GM18502 (cell line): ENCODE results near the gene TGFBR1.
A peak's percentile ranks its signal among the peaks of the same experiment; 100 is the strongest.
"Not testable (repeated sequence)": the region's sequence is repeated elsewhere in the genome, so short reads cannot be mapped to it uniquely, and the experiment has no call there.

Source experiments
- ATAC-seq: cut with Tn5 transposase; IDR thresholded peaks from one replicate; pipeline ENCODE4 v1.9.1; 2021; ENCODE audit warnings: mild to moderate bottlenecking; ENCODE audit not compliant: unreplicated experiment, poor library complexity

Gene TGFBR1

GRCh38 chr9:99075246-99075912 is 29.5 kb upstream of the TGFBR1 start:
- no peak for ATAC-seq

DNA sequence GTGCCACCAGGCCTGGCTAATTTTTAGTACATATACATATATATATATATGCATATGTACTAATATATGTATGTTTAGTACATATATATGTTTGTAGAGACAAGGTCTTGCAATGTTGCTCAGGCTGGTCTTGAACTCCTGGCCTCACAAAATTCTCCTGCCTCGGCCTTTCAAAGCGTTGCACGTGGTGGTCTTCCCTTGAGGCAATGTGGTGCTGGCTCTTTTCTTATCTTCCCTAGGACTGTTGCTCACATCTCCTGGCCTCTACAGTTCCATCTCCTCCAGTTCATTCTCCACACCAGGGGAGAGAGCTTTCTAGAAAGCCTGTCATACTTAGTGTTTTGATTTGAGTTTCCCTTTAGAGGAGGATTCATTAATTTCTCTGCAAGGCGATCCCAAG is 28.9 kb upstream of the TGFBR1 start:
- no peak for ATAC-seq

DNA sequence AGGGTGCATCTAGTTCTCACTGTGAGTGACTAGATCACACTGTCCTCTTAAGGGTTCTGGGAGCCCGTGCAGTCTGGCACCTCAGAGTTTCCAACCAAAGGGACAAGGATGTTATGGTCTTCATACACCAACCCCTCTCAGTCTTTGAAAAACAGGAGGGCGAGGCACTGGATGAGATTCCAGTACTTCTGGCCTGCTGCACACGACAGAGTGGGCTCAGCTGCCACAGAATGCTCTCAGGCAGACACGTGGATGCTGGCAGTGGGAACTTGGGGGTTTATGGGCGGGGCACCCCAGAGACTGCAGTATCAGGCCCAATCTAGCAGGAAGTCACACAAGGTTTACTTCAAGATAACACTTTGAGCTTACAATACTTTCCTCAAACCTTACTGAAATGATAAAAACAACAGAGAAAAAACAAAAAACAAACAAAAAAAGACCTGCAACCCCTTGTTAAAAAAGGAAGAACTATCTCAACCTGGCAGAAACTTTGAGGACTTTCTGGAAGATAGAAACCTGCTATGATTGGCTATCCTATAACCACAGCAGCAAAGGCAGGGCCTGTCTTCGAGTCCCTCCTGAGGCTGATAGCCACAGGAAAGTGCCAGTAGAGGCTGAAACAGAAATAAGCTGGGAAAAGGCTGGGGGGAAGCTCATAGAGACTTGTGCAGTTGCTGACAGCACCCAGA is 28.3 kb upstream of the TGFBR1 start:
- ATAC-seq, result peak; percentile 70

DNA sequence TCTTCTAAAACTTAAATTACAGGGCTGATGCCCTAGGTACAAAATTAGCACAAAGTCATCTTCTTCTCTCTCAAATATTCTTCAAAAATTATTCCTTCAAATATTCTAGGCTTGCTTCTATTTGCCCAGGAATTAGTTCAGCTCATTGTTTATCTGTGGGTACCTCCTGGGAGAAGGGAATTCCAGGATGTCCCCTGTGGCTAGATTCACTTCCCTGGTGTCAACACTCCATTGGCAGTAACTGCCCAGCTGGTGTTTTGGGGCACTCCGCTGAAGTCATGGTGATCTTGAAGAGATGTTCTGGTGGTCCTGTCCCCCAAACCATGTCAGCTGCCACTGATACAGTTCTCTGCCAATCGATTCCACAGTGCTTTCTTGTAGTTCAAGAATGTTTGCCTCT is 26.2 kb upstream of the TGFBR1 start:
- no peak for ATAC-seq

DNA sequence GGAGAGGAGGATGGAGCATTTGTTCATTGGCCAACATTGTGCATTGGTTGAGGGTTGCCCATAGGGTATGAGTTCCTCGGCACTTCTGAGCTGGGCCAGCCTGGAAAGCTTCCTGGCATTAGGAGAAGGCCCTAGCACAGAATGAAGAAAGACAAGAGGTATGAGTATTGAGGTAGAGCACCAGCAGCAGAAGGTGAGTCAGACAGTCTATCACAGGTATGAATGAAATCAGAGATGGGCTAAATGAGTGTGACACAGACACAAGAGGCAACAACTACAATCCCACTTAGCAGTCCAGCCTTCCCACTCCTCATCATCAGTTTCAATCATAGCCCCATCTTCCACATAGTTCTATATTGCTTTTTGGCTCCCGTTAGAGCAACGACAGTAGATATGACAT is 25.4 kb upstream of the TGFBR1 start:
- ATAC-seq, result no peak

DNA sequence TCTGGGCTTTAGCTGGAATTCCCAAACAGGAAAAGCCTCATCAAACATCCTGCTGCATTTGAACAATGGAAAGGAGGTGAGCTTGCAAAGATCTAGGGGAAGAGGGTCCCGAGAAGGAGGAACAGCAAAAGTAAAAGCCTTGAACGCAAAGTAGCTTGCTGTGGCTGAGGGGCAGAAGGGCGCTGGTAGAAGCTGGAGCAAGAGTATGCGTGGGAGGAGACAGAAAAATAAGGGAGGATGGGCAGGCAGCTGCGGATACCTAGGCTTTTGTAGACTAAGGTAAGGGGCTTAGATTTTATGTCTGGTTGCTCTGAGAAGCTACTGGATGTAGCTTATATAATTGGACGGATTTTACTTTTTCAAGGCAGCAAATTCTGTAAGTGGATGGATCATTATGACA is 21.9 kb upstream of the TGFBR1 start:
- ATAC-seq, result no peak

DNA sequence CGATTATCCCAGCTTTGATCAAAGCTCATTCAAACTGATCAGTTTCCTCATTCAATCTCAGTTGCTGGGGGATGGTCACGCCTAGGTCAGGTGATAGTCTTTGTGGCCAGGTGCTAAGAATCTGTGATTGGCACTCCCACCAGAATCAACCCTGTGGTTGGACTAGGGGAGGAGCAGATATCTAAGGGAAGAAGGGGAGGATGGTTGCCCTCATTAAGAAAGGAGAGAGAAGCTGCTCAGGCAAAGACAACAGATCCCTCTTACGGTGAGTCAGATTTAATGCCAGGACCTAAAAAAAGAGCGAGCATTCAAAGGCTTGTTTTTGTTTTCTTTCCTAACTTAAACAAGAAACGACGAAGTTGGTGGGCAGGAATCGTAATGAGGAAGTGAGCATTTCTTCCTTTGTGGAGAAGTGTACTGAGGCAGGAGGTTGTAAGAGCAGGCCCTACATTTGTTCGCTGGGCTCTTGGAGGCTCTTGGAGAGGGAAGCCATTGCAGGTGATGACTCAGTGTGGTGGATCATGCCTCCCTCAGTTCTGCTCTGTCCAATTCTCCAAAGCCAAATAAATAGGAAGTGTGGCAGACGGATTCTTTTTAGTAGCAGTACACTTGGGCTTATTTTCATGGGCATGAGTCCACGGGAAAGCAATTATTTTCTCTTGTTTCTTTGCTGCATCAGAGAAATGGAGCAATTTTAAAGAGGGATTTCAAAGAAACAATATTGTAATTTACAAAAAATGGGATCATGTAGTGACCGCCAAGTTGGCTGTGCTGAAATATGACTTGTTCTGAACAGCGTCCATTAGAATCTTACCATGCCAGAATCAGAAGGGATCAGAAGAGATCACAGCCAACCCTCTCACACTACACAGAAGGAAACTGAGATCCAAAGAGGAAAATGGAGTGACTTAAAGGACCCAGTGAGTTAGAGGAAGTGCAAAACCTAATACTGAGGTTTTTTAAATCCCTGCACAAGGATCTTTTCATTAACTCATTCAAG is 18.7 kb upstream of the TGFBR1 start:
- ATAC-seq, result no peak

GRCh38 chr9:99087462-99087861 is 17.5 kb upstream of the TGFBR1 start:
- no peak for ATAC-seq

- ATAC-seq, result no peak
These were observed 14.4 kb upstream of the TGFBR1 start for GRCh38 chr9:99090336-99091130.

DNA sequence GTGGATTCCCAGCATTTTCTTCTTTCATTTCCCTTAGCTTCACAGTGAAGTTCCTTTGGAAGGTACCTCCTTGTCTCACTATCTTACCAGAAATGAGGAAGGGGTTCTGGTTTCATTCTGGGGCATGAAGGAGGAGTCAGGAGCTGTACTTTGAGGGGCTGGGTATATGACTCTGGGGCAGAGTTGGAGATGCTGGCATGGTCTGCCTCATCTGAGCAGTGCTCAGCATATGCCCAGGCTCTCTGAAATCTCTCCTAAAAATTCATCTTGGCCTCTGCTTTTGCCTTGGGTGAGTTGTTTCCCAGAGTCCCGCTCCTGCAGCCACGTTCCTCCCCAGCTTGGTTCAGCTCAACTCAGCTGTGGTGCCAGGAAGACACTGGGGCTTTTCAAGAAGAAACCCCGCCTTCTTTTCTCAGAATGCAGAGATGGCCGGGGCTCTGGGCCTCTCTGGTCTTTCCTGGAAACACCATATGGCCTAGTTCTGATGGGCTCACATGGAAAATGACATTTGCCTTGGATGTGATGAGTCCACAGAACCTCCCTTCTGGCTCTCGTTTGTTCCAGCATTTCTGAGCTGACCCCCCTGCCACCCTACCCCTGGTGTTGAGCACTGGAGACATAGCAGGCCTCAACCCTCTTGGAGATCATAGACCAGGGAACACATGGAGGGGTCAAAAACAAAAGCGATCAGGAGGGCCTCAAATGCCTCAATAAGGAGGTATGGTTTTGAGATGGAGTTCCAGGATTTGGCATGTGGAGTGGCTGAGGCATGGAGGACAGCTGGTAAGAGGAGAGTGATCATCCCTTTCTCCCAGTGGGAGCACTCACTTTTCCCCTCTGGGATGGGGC is 12.0 kb upstream of the TGFBR1 start:
- ATAC-seq, result no peak

DNA sequence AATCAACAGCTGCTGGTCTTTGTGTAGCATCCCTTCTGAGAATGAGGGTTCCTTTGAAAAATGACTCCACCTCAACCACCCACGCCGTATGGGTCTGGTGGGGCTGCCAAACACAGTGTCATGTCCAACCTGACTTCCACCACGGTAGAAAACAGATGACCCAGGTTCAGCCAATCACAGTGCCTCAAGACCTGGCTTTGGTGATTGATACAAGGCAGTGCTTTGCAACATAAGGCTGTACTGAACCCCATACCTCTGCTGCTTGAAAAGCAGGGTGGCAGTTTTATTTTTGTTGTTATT is 11.5 kb upstream of the TGFBR1 start:
- ATAC-seq, result no peak

- no peak for ATAC-seq
These were observed 9.3 kb upstream of the TGFBR1 start for GRCh38 chr9:99095565-99095964.

DNA sequence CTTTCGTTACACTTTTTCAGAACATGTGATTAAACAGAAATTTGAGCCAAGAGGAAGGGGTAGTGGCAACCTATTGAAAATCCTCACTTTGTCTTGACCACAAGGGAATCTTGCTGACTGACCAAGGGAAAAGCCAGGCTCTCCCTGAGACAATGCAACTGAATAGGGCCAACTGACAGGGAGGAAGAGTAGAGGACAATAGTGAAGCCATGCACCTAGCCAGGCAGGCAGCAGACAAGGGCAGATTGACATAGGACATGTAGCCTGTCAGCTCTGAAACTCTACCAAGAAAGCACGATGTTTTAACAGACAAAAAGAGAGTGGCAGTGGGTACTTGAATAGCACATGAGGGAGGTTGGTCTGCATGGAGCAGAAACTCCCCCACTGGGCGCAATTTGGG is 8.5 kb upstream of the TGFBR1 start:
- ATAC-seq, result no peak

- ATAC-seq, result not testable (repeated sequence)
These were observed 4.9 kb upstream of the TGFBR1 start for GRCh38 chr9:99099806-99100585.

- no peak for ATAC-seq
These were observed 3.6 kb upstream of the TGFBR1 start for GRCh38 chr9:99101271-99101670.

DNA sequence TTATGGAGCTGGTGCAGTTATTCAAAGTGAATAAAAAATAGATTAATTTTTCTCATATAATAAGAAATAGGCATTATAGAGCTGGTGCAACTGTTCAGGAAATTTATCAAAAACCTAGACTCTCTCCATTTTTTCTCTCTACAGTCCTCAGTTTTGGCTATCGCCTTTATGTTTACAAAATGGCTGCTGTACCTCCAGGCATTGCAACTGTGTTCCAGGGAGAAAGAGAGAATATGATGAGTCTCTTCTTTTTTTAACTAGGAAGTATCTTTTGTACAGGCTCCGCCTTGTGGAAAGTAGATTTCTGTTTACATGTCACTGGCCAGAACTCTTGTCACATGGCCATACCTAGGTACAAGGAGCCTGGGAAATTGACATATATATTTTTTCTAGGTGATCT is 3.1 kb upstream of the TGFBR1 start:
- no peak for ATAC-seq

GRCh38 chr9:99103054-99103895 is 1.6 kb upstream of the TGFBR1 start:
- no peak for ATAC-seq

DNA sequence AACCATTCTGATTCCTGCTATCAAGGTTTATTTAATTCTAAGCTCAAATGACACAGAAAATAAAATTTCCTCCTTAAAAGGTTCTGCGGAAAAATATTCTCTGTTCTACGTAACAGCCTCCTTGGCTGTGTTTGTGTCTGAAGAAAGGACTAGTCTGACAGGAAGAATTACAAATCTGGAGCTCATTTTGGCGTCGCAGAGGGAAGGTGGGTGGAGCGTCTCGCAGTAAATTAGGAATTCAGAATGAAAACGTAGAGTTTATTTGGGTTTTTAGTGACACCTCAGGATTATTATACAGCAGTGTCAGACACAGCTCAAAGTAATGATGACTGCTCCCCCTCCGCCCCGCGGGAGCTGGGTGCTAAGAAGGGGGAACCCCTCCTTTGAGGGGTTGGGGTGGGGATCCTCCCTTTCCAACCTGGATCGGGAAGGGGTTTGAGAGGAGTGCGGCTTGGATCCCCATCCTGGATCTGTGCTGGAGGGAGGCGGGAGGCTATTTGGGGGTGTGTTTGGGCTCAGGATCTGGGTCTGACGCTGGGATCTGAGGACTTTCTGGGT is 933 bp upstream of the TGFBR1 start:
- no peak for ATAC-seq
